SK-N-MC (cell line): Measurements from ENCODE around the gene AIF1.

Experiments used
- EZH2 ChIP-seq: fragments of 200-600 bp; sonication (generic); IDR thresholded peaks from one replicate; pipeline ENCODE4 v1.6.1; 2017; ENCODE audit warnings: antibody characterized with exemption
- POLR2AphosphoS5 ChIP-seq: IDR thresholded peaks from 2 replicates; pipeline ENCODE4 v1.6.1; 2012; ENCODE audit warnings: mild to moderate bottlenecking, low read depth, low read length, borderline replicate concordance

DNA sequence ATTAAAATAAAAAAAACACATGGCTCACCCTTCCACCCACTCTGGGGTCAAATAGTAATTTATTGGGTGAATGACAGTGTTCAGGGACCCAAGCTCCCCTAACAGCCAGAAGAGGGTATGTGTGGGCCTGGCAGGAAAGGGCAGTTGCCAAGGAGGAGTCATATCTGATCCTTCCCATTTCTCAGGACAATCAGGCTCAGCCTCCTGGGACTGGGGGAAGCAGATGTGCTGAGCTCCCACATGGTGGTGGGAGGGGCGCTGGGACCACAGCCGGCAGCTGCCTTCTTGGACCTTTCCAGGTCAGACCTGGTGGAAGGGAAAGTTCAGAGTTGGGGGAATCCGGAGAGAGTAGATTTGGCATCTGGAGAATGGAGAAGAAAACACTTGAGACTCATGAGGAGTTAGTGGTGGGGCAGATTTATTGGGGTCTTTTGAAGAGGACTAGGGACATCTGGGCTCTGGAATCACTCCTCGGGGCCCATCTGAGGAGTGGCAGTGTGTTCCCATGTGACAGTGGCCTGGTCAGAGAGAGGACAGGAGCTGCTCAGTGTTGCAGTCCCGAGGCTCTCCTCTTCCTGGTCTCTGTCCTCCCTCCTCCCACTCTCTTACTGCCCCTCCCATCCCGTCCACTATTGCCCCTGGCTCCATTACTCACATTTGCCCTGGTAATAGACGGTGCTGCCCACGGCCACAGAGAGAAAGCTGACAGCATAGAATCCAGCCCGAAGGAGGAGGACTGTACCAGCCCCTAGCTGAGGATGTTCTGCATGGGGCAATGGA, 26.0 kb upstream of the AIF1 start:
- no peak for TF ChIP-seq POLR2AphosphoS5
- no peak for TF ChIP-seq EZH2
